NCI-H187 treated with DMSO at 0.1 percent for 48 hours (cell line): ENCODE results near the gene DNMT3L.
"Not testable (repeated sequence)": the region's sequence is repeated elsewhere in the genome, so short reads cannot be mapped to it uniquely, and the experiment has no call there.

ENCODE experiments used
- DNase-seq: peaks from one replicate; lab custom pipeline; 2025; lab: John Stamatoyannopoulos, UW

Gene DNMT3L

GRCh38 chr21:44261675-44262295 lies at the start of gene DNMT3L:
Gene DNMT3L, minus strand, starts transcription at chr21:44261897. Its CDS starts 638 bp downstream, at chr21:44261259.
- no peak for DNase-seq

GRCh38 chr21:44310628-44311507 lies 49.2 kb upstream of the DNMT3L start:
- no peak for DNase-seq

GRCh38 chr21:44306936-44307704 lies 45.4 kb upstream of the DNMT3L start:
- DNase-seq, result no peak

GRCh38 chr21:44305691-44306090 lies 44.0 kb upstream of the DNMT3L start:
- DNase-seq, result no peak

GRCh38 chr21:44304877-44305293 lies 43.2 kb upstream of the DNMT3L start:
- no peak for DNase-seq

- no peak for DNase-seq
These were observed 42.4 kb upstream of the DNMT3L start for GRCh38 chr21:44304011-44304616.

- no peak for DNase-seq
These were observed 41.8 kb upstream of the DNMT3L start for GRCh38 chr21:44303490-44303981.

GRCh38 chr21:44302573-44303401 lies 41.1 kb upstream of the DNMT3L start:
- not testable (repeated sequence) for DNase-seq

- DNase-seq, result no peak
These were observed 40.3 kb upstream of the DNMT3L start for GRCh38 chr21:44301961-44302406.

GRCh38 chr21:44301141-44301540 lies 39.4 kb upstream of the DNMT3L start:
- no peak for DNase-seq

GRCh38 chr21:44300262-44300959 lies 38.7 kb upstream of the DNMT3L start:
- DNase-seq, result no peak

GRCh38 chr21:44299458-44300261 lies 38.0 kb upstream of the DNMT3L start, which contains the start of gene PFKL:
Gene PFKL, plus strand, starts transcription at chr21:44300053. Its CDS starts 53 bp downstream, at chr21:44300106.
- DNase-seq, result no peak

- DNase-seq, result no peak
These were observed 37.4 kb upstream of the DNMT3L start for GRCh38 chr21:44299085-44299457.

- DNase-seq, result no peak
These were observed 36.6 kb upstream of the DNMT3L start for GRCh38 chr21:44298301-44298700.

- peak; percentile 48 for DNase-seq
These were observed 36.0 kb upstream of the DNMT3L start for GRCh38 chr21:44297525-44298290.

GRCh38 chr21:44296916-44297315 lies 35.2 kb upstream of the DNMT3L start:
- DNase-seq, result no peak

- DNase-seq, result no peak
These were observed 34.4 kb upstream of the DNMT3L start for GRCh38 chr21:44296103-44296519.

GRCh38 chr21:44295646-44296045 lies 33.9 kb upstream of the DNMT3L start:
- DNase-seq, result no peak

GRCh38 chr21:44295163-44295573 lies 33.5 kb upstream of the DNMT3L start:
- DNase-seq, result no peak
